Stimulated activated CD8-positive, alpha-beta memory T cell treated with anti-CD3 and anti-CD28 coated beads, Interleukin-7, amount 100 ng/mL, for 24 hours (primary cell): ENCODE measurements around the gene ELOVL5.

Experiments
- DNase-seq: peaks from one replicate; pipeline ENCODE4 v3.0.0-alpha.2; 2020; ENCODE audit warnings: low read depth

ELOVL5 gene

DNA sequence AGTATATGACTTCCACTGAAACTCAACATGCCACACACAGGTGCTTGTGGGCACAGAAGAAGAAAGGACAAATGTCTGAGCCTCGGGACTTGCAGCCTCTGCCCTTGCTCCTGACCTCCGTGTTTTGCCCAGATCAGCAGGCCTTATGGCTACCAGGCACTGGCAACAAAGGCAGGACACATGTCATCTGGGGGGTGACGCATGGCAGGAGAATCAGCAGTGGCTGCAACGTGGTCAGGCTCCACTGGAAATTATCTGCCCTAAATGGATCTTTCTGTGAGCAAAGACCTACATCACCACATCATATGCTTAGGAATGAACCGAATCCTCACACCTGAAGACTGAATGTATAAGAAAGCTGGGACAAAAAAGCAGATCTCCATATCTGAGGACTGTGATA is 78.9 kb downstream of the ELOVL5 start:
- no peak for DNase-seq

DNA sequence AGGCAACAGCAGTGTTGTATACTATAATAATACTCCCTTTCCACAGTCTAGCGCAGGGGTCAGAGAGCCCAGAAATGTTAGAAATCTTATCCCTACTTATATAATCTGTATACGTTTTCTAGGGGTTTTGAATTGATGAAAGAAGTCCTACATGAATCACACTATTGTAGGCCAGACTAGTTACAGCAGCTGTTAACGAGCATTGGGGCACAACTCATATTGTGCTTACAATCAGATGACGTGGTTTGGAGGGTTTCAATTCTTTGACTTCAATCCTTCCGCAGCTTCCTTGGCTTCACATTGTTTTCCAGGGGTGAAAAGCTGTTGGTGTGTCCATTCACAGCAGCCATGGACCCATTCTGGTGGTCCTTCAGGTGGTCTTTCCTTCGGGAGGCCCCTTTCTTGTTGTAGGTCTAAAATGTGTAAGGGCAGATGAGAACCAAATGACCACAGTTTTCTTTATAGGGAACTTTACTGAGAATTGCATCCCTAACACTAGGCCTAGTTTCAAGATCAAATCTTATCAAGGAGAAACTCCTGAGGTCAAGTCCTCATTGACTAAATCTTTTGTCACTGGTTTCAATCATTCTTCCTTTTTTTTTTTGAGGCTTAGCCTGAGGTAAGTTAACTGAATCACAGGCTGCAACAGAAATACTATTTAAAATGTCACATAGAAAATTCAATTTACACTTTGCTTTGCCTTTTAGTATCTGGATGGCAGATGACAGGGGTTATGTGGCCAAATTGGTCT is 79.7 kb downstream of the ELOVL5 start:
- no peak for DNase-seq

DNA sequence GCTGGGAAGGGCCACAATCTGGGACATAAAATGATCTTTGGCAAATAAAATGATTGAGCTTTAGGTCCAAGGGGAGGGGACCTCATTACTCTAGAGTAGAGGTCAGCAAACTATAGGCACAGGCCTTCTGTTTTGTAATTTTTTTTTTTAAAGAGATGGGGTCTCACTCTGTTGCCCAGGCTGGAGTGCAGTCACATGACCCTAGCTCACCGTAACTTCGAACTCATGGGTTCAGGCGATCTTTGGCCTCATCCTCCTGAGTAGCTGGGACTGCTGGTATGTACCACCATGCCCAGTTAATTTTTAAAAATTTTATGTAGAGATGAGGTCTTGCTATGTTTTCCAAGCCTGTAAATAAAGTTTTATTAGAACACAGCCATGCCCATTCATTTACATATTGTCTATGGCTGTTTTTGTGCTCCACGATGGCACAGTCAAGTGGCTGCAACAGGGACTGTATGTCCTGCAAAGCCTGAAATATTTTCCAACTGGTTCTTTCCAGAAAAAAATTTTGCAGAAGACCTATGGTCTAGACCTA is 82.1 kb downstream of the ELOVL5 start:
- no peak for DNase-seq

DNA sequence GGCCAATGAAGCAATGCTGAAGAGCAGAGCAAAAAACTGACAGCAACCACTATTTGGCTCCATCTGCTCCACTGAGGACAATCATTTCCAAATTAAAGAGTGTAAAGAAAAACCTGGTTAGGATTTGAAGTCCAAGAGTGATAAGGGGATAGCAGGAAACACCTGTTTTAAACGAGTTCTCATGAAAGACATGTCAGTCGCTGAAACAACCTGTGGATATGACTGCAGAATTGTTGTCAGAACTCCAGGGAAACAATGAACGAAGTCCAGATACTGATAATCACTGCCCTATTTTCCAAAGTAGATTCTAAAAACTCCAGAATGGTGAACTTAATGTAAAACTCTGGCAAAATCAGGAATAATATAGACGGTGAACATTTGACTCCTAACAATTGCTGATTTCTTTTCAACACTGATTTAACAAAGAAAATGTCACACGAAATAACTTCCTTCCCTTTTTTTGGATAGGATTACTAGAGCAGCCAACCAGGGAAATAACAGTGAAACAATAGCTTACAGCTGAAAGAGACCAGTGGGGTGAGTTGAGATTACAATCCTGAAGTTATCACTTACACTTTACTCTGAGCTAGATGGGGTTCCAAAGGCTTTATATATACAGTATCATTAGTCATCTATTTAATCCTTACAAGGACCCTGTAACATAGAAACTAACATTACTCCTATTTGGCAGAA is 83.7 kb downstream of the ELOVL5 start:
- DNase-seq: no peak

DNA sequence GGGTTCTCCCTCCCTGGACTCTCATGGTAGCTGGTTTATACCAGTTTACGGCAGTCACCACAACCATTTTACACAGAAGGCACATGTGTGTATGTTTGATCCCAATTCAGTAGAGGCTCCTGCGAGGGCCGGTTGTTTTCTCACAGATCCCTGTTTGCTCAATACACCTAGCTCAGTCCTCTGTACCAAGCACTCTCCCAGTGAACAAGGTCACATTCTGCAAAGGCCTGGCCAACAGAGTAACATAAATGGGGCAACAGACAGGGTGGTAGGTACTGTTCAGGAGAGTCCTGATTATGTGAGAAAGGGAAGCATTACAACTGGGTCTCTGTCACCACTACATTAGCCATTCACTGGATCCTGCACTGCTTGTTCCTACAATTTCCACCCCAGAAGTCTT is 84.4 kb downstream of the ELOVL5 start:
- DNase-seq: no peak

DNA sequence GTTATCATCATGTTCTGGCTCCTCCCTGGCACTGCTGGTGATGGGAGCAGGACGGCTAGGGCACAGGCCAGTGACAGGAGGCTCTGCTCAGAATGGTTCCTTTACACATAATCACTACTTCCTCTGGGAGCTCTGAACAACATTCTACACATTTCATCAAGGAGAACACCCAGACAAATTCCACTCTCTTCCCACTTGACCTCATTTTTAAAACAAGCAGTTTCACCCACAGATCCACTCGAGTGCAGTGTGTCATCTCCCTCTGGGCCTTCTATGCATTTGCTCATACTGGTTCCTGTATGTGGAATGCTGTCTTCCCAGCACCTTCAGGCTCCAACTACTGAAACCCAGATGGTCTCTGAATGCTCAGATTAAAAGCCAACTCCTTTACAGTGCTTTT is 84.8 kb downstream of the ELOVL5 start:
- no peak for DNase-seq

DNA sequence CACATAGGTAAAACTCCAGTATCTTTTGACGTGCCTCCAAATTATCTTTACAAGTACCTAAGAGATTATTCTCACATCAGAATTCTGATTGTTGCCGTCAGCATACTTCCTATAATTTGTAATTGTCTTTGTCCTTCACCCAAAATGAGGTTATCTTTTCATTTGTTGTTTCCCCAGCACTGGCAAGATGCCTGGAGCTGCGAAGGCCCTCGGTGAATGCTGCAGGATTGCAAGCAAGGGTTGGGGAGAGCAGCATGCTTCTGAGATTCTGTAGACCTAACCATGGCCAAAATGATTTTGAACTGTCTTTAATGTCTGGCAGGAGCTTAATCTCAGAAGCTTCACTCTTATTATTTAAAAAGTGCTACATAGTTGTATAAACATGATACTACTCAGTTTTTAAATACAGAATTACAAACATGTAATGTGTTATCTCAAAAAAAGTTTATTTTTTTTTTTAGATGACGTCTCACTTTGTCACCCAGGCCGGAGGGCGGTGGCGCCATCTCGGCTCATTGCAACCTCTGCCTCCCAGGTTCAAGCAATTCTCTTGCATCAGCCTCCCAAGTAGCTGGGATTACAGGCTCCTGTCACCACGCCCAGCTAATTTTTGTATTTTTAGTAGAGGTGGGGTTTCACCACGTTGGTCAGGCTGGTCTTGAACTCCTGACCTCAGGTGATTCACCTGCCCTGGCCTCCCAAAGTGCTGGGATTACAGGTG is 88.7 kb downstream of the ELOVL5 start:
- no peak for DNase-seq

DNA sequence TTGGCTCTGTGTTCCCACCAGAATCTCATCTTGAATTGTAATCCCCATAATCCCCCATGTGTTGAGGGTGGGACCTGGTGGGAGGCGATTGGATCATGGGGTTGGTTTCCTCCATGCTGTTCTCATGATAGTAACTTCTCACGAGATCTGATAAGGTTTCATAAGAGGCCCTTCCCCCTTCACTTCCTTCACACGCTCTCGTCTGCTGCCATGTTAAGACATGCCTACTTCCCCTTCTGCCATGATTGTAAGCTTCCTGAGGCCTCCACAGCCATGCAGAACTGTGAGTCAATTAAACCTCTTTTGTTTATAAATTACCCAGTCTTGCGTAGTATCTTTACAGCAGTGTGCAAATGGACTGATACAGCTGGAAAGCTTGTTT is 90.0 kb downstream of the ELOVL5 start:
- no peak for DNase-seq

DNA sequence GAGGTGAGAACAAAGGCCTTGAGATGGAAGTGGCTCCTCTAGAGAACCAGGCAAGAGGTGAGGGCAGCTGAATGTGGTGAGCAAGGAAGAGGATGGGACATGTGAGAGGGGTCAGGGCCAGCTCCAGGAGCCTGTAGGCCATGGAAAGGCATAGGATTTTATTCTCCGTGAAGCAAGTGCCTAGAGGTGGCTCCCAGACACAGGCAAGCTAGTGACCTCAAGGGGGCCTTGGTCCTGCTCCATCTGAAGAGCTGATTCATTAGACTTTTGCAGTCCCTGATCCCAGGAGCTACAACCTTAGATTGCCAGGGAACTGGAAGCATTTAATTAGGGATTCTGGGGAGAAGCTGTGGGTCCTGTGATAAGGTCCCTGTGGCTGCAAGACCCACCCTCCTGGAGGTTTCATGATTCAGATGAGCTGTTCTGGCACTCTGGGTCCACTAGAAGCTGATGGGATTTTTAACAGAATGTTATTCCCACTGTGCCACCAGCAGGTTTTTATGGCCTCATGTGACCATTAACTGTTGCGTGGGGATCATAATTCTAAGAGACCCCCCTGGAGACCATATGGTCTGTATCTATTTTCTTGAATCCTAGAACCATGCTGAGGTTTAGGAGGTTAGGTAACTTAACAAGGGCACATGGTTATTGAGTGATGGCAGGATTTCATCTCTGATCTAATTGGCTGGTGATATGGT is 90.5 kb downstream of the ELOVL5 start:
- DNase-seq: no peak

DNA sequence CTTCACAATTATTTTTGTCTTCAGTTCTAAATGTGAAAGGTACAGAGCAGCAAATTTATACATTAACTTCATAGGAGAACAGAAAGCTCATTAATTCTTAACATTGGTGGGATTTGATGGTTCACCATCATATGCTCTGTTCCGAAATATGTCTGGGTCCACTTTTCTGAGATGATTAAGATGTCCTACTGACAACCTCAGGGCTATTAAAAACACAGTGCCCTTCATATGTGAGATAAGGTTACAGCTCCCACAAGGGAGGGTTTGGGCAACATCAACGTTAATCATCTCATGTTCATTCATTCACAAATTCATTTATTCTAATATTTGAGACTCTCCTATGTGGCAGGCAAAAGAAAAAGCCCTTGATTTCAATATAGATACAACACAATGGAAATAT is 91.2 kb downstream of the ELOVL5 start:
- no peak for DNase-seq

DNA sequence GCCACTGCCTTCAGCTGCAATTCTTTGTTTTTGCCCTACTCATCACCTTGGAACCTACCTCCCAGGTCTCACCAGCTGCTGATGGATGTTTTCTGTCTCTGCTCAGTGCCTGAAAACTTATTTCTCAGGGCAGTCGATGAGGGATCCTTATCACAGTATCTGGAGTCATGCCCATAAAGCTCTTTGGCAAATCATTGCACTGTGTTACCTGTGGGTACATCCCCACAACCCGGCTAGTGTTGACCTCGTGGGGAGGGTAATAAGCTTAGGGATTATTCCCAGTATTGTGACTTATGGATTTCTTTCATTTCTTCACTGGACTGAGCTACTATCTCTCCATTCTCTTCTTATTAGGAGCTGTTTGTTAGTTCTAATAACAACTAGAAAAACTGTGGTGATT is 91.7 kb downstream of the ELOVL5 start:
- no peak for DNase-seq

DNA sequence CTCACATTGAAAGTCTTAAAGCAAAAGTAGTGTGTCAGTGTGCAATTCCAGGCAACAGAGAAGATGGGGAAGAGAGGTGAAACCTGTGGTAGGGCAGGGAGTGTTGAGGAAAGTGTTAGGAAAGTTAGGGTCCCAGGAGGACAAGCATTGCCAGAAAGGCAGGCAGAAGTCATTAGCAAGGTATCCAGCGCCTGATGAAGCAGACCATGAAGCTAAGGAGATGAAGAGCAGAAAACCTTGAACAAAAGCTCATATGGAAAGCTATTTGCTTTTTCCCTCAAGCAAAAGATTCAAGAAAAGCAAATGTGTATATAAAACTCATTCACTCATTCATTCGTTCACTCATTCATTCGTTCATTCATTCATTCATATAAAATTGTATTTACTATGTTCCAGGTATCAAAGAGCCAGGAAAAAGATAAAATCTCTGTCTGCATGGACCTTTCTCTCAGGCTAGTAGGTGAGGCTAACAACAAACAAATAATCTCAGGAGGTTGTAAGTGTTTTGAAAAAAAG is 96.5 kb downstream of the ELOVL5 start:
- no peak for DNase-seq

DNA sequence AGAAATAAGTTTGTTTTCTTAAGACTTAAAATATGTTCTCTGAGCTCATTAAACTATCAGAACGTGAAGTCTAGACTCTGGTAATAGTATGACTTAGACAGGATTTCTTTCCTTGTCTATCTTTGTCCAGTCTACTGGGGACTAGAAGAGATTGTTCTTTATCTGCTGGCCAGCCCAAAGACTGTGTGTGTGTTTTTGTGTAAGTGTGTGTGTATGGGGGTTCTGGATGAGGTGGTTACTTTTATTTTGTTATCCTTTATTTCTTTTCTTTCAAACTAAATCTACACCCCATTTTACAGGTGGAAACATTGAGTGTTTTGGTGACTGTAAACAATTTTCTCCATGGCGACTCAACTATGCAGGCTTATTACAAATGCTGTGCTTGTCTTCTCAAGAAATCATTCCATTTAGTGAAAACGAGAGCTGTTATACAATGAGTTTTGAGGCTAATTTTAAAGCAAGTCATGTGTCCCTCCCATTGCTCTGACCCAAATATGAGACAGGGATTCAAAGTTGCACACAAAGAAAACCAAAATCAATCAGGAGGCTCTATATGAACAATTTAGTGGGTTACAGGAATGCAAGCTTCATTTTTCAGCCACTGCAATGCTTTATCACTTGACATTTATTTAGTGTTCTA is 97.6 kb downstream of the ELOVL5 start:
- DNase-seq: no peak

DNA sequence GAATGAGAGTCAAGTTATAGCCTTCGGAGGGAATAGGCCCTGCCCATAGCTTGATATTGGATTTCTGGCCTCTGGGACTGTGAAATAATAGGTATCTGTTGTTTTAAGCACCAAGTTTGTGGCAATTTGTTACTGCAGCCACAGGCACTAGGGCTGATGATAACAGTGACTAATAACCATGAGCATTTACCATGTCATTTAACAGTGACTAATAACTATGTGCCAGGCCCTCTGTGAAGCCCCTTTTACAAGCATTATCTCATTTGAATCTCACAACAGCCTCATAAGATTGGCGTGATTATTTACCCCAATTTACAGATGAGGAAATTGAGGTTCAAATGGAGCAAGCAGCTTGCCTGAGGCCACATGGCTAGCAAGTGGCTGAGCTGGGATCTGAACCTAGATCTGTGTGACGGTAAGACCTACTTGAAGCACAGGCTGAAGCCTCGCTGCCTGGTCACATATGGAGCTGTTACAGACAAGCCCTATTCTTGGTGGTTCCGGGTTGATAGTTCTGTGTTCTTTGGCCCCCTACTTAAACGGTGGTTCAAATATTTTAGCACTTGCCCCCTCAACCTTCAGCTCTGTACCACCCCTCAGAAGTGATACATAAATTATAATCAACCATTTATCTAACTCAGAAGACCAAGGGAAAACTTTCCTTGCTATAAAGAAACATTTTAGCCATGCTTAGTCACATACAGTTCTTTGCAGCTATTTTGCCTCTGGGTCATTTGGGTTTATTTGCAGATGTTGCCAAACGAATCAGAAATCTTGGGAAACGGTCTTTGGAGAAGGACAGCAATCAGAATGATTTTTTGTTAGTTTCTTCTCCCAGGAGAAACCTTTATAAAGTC is 98.3 kb downstream of the ELOVL5 start:
- no peak for DNase-seq

DNA sequence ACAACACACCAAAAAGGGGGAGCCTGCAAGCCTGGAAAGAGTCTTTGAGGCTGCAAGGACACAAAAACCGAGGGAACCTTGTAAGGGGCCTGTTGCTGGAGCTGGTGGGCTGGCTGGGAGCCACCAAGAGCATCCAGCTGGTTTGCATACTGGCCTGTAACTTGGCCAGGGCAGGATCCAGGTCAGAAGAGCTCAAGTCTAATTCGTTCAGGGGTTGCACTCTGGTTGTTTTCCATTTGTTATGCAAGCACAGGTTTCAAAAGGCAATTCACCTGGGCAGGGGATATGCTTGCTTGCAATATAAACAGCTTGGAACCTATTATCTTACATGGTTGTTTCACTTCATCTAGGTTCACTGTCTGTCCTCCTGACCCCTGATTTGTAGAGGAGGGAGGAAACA is 101.8 kb downstream of the ELOVL5 start:
- DNase-seq: no peak

DNA sequence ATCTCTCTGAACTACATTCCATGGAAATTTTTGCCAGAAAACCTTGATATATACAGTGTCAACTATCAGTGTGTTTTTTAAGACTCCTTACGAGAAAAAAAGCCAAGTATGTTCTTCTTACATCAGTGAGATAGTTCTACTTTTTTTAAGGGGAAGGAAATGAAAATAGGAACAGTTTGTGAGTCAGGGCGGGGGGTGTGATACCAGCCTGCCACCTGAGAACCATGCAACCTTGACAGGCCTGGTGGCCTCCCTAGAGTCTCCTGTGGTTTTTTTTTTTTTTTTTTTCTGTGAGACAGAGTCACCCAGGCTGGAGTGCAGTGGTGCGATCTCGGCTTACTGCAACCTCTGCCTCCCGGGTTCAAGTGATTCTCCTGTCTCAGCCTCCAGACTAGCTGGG is 103.8 kb downstream of the ELOVL5 start:
- no peak for DNase-seq

DNA sequence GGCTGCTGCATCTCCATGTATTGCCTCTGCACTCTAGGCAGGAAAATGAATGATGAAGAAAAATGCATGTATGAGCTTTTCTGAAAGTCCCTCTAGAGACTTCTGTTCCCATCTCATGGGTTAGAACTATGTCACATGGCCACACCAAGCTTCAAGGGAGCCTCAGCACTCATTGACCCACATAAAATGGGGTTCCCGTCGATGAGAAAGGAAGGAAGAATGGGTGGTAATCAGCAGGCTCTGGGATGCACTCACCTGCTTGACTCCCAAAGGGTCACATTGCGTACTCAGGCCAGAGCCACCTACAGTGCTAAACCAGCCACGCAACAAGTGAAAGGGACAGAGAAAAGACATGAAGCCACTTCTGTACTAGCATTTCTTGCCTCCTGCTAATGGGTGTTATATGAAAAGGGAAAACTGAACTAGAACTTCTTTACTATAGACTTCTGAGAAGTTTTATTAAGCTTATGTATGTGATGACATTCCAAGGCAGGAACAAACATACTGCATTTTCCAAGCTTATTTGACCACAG is 104.3 kb downstream of the ELOVL5 start:
- no peak for DNase-seq

DNA sequence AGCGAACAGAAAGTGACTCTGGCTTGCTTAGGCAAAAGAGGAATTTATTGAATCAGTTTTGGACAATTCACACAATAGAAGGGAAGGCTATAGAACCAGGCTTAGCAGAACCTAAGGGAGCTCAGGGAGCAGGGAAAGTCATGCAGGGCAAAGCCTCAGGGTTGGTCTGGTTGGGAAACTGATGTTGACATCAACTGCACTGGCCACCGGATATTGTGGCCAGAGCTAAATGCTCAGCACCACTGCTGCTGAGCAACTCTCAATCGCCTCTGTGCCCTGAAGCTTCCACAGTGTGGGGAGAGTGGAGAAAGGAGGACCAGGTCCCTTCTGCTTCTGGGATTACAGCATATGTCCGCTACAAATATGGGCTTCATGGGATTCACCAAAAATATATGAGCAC is 106.8 kb downstream of the ELOVL5 start:
- DNase-seq: no peak

DNA sequence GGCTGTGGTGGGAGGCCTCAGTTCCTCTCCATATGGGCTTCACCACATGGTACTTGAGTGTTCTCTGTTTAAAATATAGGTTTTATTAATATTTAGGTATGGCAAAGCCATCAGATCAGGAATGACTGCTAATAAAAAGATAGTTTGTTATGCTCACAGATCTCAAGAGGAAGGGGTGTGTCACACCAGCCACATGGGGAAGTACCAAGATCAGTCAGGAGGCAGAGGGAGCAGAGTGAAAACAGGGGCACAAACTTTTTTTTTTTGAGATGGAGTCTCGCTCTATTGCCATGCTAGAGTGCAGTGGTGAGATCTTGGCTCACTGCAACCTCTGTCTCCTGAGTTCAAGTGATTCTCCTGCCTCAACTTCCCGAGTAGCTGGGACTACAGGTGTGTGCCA is 108.0 kb downstream of the ELOVL5 start:
- no peak for DNase-seq

DNA sequence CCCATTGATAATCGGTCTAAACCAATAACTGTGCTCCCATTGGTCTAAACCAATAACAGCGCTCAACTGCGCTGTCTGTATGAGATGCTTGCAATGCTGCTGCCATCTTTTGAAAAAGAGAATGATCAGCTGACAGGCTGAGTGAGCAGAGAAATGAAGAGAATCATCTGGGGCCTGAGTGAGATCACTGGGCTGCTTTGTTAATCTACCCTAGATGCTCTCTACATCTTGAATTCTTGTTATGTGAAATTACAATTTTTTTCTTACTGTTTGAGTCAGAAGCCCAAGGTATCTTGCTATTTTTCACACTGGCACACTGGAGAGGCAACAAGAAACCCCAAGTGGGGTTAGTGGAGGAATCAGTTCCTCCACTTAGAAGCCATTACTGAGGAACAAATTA is 108.6 kb downstream of the ELOVL5 start:
- no peak for DNase-seq
